HEK293T (cell line): ENCODE data around the gene NDUFS7.

Experiments
- BHLHE40 ChIP-seq: fragments of 450-650 bp; IDR thresholded peaks from 2 replicates; pipeline ENCODE4 v1.6.1; 2016; ENCODE audit warnings: mild to moderate bottlenecking, moderate library complexity, borderline replicate concordance
- CTBP1 ChIP-seq: fragments of 450-650 bp; IDR thresholded peaks from 2 replicates; pipeline ENCODE4 v1.6.1; 2016; ENCODE audit warnings: borderline replicate concordance
- FOXK2 ChIP-seq: fragments of 450-650 bp; IDR thresholded peaks from 2 replicates; pipeline ENCODE4 v1.6.1; 2016; ENCODE audit warnings: mild to moderate bottlenecking
- FOXM1 ChIP-seq: fragments of 450-650 bp; IDR thresholded peaks from 2 replicates; pipeline ENCODE4 v1.6.1; 2017; ENCODE audit warnings: mild to moderate bottlenecking, borderline replicate concordance
- HDGF ChIP-seq: fragments of 450-650 bp; IDR thresholded peaks from 2 replicates; pipeline ENCODE4 v1.6.1; 2017; ENCODE audit warnings: antibody characterized with exemption, borderline replicate concordance
- NFRKB ChIP-seq: fragments of 450-650 bp; IDR thresholded peaks from 2 replicates; pipeline ENCODE4 v1.6.1; 2016; ENCODE audit warnings: mild to moderate bottlenecking, moderate library complexity
- SP1 ChIP-seq: fragments of 450-650 bp; IDR thresholded peaks from 2 replicates; pipeline ENCODE4 v1.6.1; 2017

- TF ChIP-seq SP1, result no peak
- TF ChIP-seq FOXM1, result 0 out of 2 replicates have a peak, but pooled peaks have one; percentile 23
- TF ChIP-seq HDGF, result no peak
- no peak for TF ChIP-seq BHLHE40
- no peak for TF ChIP-seq NFRKB
- no peak for TF ChIP-seq CTBP1
- TF ChIP-seq FOXK2, result no peak
These were observed 16.8 kb downstream of the NDUFS7 start for GRCh38 chr19:1400281-1401137.
